Spleen (tissue), 7 donors: Measurements from ENCODE around the gene SRPRA.

Experiments
- CTCF ChIP-seq, 11 experiments: fragments of 200-600 bp in 7 of 11; fragments of 450-650 bp in 4 of 11; sonication (generic) in 4 of 11; IDR thresholded peaks in 8 of 11; conservative IDR thresholded peaks in 3 of 11; 1 replicate in 7 of 11; 2 replicates in 4 of 11; pipeline versions ENCODE4 v1.4.0 to v1.8.0; 2016 to 2021; ENCODE audit warnings: antibody characterized with exemption in 11 of 11, inconsistent platforms in 4 of 11, mild to moderate bottlenecking in 1 of 11
- POLR2A ChIP-seq, 3 donors: fragments of 450-650 bp; IDR thresholded peaks; one replicate each; pipeline ENCODE4 v1.5.1; 2017; ENCODE audit warnings: antibody characterized with exemption in 3 of 3, mild to moderate bottlenecking in 1 of 3
- POLR2AphosphoS5 ChIP-seq, 3 donors: sonication (generic); formaldehyde crosslinking; IDR thresholded peaks; one replicate each; pipeline ENCODE4 v1.5.1; 2017; ENCODE audit warnings: antibody characterized with exemption in 3 of 3
- donor health status: DM: no; HTN: no; CAD: no; lungs with moderate emphysema.
- donor health status: DM: no; HTN: no; CAD: no.
- donor health status: DM: no; HTN: no; CAD: no.

DNA sequence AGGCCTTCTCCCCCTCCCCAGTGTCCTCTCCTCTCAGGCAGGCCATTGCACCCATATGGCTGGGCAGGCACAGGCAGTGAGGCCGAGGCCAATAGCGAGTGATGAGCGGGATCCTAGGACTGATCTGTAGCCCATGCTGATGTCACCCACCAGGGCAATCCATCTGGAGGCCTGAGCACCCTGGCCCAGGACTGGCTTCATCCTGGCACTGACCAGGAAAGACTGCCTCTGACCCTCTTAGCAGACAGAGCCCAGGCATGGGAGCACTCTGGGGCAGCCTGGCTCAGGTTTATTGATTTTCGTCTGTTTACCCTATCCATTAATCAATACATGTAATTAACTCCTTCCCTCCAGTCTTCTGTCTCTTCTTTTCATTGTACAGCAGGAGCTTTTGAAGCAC lies 9.1 kb upstream of the SRPRA start:
- TF ChIP-seq POLR2AphosphoS5 (IDR thresholded peaks at IDR 0.05) (peak in 1 of 3 donors; percentile 22), CTCF (IDR thresholded peaks at IDR 0.05 in 8 of 11, conservative IDR thresholded peaks at IDR 0.05 in 3 of 11) (no peak), POLR2A (IDR thresholded peaks at IDR 0.05) (no peak)
